Right lobe of liver (tissue), 4 donors: ENCODE data around the gene HPSE2.

Experiments
- CTCF ChIP-seq, 4 donors: fragments of 200-600 bp in 3 of 4; fragments of 450-650 bp in 1 of 4; IDR thresholded peaks; one replicate each; pipeline versions ENCODE4 v1.5.1 to v1.8.0; 2016 to 2022; ENCODE audit warnings: antibody characterized with exemption in 4 of 4, mild to moderate bottlenecking in 2 of 4
- POLR2A ChIP-seq: fragments of 450-650 bp; IDR thresholded peaks from one replicate; pipeline ENCODE4 v1.6.1; 2017; ENCODE audit warnings: antibody characterized with exemption, mild to moderate bottlenecking
- donor health status: DM: no; HTN: no; CAD: no.
- donor health status: DM: no; HTN: no; CAD: no.
- donor health status: DM: no; HTN: yes; CAD: no.

GRCh38 chr10:99123336-99123735 is 112.3 kb downstream of the HPSE2 start:
- TF ChIP-seq CTCF (IDR thresholded peaks at IDR 0.05) (no peak), POLR2A (no peak)
